AG09319 (cell line): ENCODE results near the gene ARL10.

Experiments used
- DNase-seq: peaks from one replicate; pipeline ENCODE4 v3.0.0-alpha.2; 2010; ENCODE audit warnings: low read depth; ENCODE audit errors: extremely low read depth
- TF ChIP-seq, protein P1 (sequence below): IDR thresholded peaks from 2 replicates; pipeline ENCODE4 v1.5.1; 2011; ENCODE audit warnings: low read depth, mild to moderate bottlenecking, inconsistent platforms, low read length, moderate library complexity

ARL10 gene

DNA sequence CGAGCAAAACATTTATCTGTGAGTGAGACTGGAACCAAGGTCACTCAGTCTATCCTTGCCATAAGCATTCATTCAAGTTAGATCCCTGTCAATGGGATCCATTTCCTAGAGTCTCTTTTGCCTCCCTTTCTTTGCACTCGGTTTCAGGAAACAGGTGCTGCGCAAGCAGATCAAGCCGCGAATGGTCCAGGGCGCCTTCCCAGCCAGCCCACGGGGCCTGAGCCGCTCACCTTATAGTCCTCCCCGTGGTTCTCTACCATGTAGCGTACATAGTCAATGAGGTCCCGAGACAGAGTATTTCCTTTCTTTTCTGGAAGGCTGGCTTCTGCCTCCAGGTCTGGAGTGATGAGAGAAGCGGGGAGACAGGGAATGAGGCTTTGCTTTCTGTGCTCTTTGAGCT is 19.7 kb downstream of the ARL10 start:
- TF ChIP-seq, protein P1, sequence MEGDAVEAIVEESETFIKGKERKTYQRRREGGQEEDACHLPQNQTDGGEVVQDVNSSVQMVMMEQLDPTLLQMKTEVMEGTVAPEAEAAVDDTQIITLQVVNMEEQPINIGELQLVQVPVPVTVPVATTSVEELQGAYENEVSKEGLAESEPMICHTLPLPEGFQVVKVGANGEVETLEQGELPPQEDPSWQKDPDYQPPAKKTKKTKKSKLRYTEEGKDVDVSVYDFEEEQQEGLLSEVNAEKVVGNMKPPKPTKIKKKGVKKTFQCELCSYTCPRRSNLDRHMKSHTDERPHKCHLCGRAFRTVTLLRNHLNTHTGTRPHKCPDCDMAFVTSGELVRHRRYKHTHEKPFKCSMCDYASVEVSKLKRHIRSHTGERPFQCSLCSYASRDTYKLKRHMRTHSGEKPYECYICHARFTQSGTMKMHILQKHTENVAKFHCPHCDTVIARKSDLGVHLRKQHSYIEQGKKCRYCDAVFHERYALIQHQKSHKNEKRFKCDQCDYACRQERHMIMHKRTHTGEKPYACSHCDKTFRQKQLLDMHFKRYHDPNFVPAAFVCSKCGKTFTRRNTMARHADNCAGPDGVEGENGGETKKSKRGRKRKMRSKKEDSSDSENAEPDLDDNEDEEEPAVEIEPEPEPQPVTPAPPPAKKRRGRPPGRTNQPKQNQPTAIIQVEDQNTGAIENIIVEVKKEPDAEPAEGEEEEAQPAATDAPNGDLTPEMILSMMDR = no peak
- no peak for DNase-seq

DNA sequence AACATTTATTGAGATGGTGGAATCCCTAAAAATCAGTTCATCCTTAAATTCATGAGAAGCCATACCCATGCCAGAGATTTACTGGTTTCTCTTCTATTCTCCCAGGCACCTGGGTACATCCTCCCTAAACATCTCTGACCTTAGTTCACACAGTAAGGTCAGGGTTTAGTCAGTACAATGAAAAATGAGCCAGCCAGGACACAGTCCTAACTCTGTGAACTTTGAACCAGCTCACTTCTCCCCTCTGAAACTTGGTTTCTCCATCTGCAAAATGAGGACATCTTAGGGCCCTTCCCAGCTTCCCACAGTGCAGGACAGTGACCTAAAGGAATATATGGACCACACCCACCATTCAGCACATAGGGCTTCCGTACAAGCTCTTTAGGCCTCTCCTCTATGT is 21.2 kb downstream of the ARL10 start:
- TF ChIP-seq, protein P1 = no peak
- DNase-seq = no peak

DNA sequence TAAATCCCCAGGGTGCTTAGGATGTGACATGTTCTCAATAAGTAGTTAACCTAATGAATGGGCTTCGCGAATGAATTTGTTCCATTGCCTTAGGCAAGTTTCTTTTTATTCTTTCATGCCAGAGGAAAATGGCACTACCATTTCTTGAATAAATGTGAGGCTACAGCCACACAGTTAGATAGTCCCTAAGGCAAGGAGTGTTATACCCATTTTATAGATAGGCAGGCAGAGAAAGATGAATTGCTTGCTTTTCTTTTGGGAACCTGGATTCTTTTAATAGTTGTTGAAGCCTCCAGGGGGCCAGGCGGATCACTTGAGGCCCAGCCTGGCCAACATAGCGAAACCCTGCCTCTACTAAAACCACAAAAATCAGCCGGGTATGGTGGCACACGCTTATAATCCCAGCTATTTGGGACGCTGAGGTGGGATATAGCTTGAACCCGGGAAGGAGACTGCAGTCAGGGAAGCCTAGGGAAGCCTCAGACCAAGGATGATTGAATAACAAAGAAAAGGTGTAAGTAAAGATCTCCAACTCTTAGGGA is 22.2 kb downstream of the ARL10 start:
- TF ChIP-seq, protein P1 = no peak
- no peak for DNase-seq

DNA sequence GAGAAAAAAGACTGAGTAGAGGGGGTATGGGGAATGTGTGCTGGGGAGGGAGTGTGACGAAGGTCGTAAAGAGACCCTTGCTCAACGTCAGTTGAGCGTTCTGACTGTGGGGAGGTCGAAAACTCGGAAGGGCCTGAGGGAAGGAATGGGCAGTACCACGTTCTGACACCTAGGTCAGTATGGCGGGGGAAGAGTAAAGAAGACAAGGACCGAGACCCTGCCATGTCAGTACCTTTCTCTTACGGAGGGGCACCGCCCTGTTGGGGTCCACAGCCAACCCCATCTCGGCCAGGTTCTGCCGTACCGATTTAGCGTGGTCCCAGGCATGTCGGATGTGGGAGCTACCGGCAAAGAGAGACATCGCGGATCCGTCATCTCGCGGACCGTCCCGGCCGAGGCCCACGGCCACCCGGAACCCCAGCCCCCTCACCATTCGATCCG is 22.7 kb downstream of the ARL10 start:
- DNase-seq = no peak
- TF ChIP-seq, protein P1 = no peak

DNA sequence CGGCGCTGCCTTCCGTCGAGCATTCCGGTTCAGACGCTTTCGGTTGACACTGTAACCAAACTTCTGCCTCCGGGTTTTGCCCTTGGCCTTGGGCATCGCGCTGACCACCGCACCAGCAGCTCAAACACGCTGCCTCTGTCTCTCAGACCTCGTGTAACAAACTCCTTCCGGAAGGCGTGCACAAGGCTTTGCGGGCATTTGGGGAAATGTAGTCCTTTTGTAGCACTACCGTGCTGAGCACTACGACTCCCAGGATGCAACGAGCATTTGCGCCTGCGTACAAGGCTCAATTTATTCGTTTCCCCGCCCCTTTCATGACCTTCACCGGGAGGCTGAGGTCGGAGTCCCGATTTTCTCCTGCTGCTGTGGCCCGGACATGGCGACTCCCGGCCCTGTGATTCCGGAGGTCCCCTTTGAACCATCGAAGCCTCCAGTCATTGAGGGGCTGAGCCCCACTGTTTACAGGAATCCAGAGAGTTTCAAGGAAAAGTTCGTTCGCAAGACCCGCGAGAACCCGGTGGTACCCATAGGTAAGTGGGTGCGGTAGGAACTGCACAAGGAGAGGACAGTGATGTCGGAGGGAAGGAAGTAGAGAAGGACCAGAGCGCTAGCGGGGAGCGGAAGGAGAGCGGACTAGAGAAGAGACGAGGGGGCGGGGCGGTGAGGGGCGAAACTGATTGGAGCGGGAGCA is 23.3 kb downstream of the ARL10 start, which contains the start of the genes HIGD2A and NOP16:
HIGD2A (plus strand) TSS at position 308 of the 691 bp plus-strand sequence; CDS start at position 377, 69 bp downstream.
NOP16 (minus strand) TSS at position 155 of the 691 bp plus-strand sequence; CDS start at position 96, 59 bp downstream.
- peak; percentile 98 for DNase-seq
- TF ChIP-seq, protein P1 = no peak

- no peak for DNase-seq
- TF ChIP-seq, protein P1 = no peak
Measured at GRCh38 chr5:176389135-176390123, 24.1 kb downstream of the ARL10 start.
